ENCODE measurements around the gene LCE3E. TPM values are rescaled to one million over a fixed set of nuclear protein-coding genes. Genes with fewer than 3 reads are reported as not detected.
"Not testable (repeated sequence)": the region's sequence is repeated elsewhere in the genome, so short reads cannot be mapped to it uniquely, and the experiment has no call there.

Gene LCE3E
- total RNA-seq, 4 donors from 2014 or later, result not detected

DNA sequence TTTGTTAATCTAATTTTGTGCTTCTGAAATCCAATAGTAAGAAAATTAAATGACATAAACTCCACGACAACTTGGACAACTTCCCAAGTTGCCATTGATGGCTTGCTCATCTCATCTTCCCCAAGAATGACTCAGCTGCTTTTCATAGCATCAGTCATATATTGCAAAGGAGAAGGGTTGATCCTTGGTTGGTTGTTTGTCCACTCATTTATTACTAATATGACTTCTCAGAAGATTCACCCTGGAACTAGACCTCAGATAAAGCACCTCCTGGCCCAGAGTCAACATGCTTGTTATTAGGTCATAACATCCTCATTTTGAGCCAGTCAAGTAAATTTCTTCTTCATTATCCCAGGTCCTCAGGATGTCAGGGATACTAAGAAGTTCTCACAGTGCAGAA lies 16.1 kb upstream of the LCE3E start:
- H3K4me3 ChIP-seq, result no peak overlapping the region
- no peaks in the 10 kb centered on the region for H3K27me3 ChIP-seq
- no peak overlapping the region for H3K27ac ChIP-seq
- TF ChIP-seq CTCF (IDR thresholded peaks at IDR 0.05), result no peak
- TF ChIP-seq POLR2A (IDR thresholded peaks at IDR 0.05), result no peak
- TF ChIP-seq EP300 (IDR thresholded peaks at IDR 0.05), result no peak
- 63 to 79% methylated on average over 1 of the region's 1 CpG for WGBS, 2 donors
- no peaks in the 10 kb centered on the region for H3K36me3 ChIP-seq
- H3K9me3 ChIP-seq, result peaks cover 0 to 14% (median 0%) of the 10 kb centered on the region in 4 donors
- no peaks in the 10 kb centered on the region for H3K4me1 ChIP-seq
- no peak for DNase-seq (ENCODE audit: low spot score in 2 of 2)

- DNase-seq (ENCODE audit: low spot score in 2 of 2), result no peak
- 73 to 77% methylated on average over 4 of the region's 4 CpGs for WGBS, 2 donors
- Histone ChIP-seq H3K9me3 (peaks cover 0 to 14% (median 0%) of the 10 kb centered on the region in 4 donors), H3K36me3 (no peaks in the 10 kb centered on the region), H3K27me3 (no peaks in the 10 kb centered on the region), H3K4me3 (no peak within 1 kb of the TSS), H3K4me1 (no peaks in the 10 kb centered on the region), H3K27ac (no peak within 1 kb of the TSS)
- TF ChIP-seq CTCF (IDR thresholded peaks at IDR 0.05), result no peak
- TF ChIP-seq POLR2A (IDR thresholded peaks at IDR 0.05), result no peak
- no peak for TF ChIP-seq EP300 (IDR thresholded peaks at IDR 0.05)
Observed at GRCh38 chr1:152580433-152580832, 13.9 kb upstream of the LCE3E start, which contains the start of gene LCE3D. TSS of gene LCE3D (minus strand) at chr1:152580516. CDS start at chr1:152579936, 580 bp downstream.

DNA sequence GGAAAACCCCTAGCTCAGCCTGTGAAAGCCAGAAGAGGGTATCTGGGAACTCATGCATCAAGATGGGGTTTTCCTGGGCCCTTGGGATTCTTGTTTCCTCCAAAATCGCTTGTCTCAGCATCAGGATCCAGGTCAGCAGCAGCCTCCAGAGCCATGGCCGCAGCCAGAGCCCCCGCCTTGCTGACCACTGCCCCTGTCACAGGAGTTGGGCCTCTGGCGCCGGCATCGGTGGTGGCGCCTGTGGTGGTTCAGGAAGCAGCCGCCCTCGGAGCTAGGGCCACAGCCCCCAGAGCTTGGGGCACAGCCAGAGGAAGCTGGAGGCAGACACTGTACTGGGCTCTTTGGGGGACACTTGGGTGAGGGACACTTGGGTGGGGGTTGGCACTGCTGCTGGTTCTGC lies 12.9 kb upstream of the LCE3E start:
- not testable (repeated sequence) for H3K4me3 ChIP-seq; H3K4me1 ChIP-seq; H3K9me3 ChIP-seq; DNase-seq (ENCODE audit: low spot score in 2 of 2); H3K27me3 ChIP-seq; H3K27ac ChIP-seq; H3K36me3 ChIP-seq
- 82 to 83% methylated on average over 5 to 7 of the region's 9 CpGs for WGBS, 2 donors

DNA sequence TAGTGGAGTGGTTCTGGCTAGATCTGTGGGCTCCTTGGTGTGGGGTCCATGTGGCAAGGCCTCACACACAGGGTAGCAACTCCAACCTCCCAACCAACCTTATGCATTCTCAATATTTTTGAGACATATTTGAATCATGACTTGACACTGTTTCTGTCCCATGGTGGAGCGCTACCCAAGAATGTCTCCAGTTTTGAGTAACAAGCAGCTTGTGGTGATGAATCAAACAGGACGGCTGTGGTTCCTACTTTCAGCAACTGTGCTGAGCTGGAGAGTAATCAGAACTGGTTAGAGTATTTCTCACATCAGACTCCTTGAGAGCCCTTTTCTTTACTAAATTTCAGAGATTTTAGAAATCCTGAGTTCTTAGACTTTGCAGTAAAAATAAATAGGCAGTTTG lies 10.6 kb upstream of the LCE3E start:
- Histone ChIP-seq H3K27ac (no peak overlapping the region), H3K9me3 (peaks cover 0 to 4% (median 0%) of the 10 kb centered on the region in 4 donors), H3K4me3 (no peak overlapping the region), H3K4me1 (no peaks in the 10 kb centered on the region), H3K27me3 (no peaks in the 10 kb centered on the region), H3K36me3 (no peaks in the 10 kb centered on the region)
- WGBS, 2 donors, result 88 to 91% methylated on average over 2 of the region's 2 CpGs
- TF ChIP-seq POLR2A (IDR thresholded peaks at IDR 0.05) (no peak), CTCF (IDR thresholded peaks at IDR 0.05) (no peak), EP300 (IDR thresholded peaks at IDR 0.05) (no peak)
- DNase-seq (ENCODE audit: low spot score in 2 of 2), result no peak

- 71 to 86% methylated on average over 4 to 14 of the region's 14 CpGs for WGBS, 2 donors
- TF ChIP-seq EP300 (IDR thresholded peaks at IDR 0.05) (no peak), POLR2A (IDR thresholded peaks at IDR 0.05) (no peak), CTCF (IDR thresholded peaks at IDR 0.05) (no peak)
- DNase-seq (ENCODE audit: low spot score in 2 of 2), result no peak
- no peak overlapping the region for H3K4me3 ChIP-seq
- peaks cover 0 to 14% (median 2%) of the 10 kb centered on the region in 4 donors for H3K9me3 ChIP-seq
- no peak overlapping the region for H3K27ac ChIP-seq
- no peaks in the 10 kb centered on the region for H3K4me1 ChIP-seq
- no peaks in the 10 kb centered on the region for H3K27me3 ChIP-seq
- H3K36me3 ChIP-seq, result no peaks in the 10 kb centered on the region
Observed at GRCh38 chr1:152565535-152566215, 905 bp downstream of the LCE3E start.

All from tibial nerve (tissue), 4 donors.